GM12875 (cell line): ENCODE measurements around the gene PRSS23.

ENCODE experiments used
- H3K4me3 ChIP-seq: one replicate; pipeline ENCODE4 v1.5.1; 2011; ENCODE audit warnings: low read depth, low read length, control low read depth
- TF ChIP-seq, protein P1 (sequence below): IDR thresholded peaks from 2 replicates; pipeline ENCODE4 v1.5.1; 2011; ENCODE audit warnings: low read depth, mild to moderate bottlenecking, control low read depth, inconsistent platforms, low read length, moderate library complexity, borderline replicate concordance; ENCODE audit not compliant: insufficient read depth

The PRSS23 gene

DNA sequence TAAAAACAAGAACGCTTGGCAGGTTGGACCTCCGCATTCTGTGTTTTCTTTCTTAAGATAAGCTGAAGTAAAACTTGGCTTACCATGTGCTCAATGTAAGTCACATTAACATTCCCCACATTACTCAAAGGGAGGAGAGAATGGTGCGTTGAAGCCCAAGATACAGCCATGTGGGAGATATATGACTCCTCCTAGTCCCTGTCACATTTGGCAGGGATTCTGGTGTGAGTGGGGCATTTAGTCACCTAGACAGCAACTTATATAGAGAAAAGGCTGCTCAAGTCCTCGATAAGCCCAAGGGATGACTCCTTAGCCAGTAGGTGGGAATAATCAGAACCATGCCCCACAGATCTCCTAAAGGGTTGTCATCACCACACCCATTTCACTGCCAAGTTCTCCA is 4.6 kb downstream of the PRSS23 start:
- TF ChIP-seq, protein P1, sequence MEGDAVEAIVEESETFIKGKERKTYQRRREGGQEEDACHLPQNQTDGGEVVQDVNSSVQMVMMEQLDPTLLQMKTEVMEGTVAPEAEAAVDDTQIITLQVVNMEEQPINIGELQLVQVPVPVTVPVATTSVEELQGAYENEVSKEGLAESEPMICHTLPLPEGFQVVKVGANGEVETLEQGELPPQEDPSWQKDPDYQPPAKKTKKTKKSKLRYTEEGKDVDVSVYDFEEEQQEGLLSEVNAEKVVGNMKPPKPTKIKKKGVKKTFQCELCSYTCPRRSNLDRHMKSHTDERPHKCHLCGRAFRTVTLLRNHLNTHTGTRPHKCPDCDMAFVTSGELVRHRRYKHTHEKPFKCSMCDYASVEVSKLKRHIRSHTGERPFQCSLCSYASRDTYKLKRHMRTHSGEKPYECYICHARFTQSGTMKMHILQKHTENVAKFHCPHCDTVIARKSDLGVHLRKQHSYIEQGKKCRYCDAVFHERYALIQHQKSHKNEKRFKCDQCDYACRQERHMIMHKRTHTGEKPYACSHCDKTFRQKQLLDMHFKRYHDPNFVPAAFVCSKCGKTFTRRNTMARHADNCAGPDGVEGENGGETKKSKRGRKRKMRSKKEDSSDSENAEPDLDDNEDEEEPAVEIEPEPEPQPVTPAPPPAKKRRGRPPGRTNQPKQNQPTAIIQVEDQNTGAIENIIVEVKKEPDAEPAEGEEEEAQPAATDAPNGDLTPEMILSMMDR = no peak
- H3K4me3 ChIP-seq = no peak overlapping the region

DNA sequence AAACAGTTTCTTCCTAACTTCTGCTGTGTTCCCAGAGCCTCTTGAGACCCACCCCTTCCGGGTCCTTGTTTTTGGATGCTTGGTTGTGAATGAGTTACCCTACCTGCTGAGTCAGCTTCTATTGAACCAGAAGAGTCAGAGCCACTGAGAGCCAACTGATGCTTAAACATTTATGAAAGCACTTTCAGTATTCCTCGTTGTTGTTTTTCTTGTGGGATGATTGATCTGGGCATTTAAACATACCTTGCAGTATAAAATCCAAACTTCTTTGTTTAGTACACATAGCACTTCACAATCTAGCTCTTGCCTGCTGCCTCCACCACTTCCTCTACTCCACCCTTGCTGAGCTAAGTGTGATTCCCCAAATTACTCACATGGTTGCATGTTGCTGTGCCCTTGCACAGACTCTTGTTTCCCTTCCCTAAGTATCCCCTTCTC is 5.5 kb downstream of the PRSS23 start:
- no peak overlapping the region for H3K4me3 ChIP-seq
- TF ChIP-seq, protein P1 = no peak

DNA sequence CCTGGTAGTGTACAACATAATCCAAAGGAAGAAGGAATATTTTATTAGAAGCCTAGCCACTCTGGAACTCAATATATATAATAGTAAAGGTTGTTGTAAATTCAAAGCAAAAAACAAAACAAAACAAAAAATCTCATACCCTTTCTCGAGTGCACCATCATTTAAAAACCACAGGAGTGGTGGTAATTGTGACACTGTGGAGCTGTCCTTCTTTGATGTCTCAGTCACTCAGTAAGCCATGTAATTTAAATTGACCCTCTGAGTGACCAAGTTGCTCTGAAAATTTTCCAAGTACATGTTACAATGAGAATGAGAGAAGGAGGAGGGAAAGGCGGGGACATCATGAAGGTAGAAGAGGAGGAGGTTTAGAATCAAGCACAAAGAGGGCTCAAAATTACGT is 6.6 kb downstream of the PRSS23 start:
- TF ChIP-seq, protein P1 = no peak
- no peak overlapping the region for H3K4me3 ChIP-seq

DNA sequence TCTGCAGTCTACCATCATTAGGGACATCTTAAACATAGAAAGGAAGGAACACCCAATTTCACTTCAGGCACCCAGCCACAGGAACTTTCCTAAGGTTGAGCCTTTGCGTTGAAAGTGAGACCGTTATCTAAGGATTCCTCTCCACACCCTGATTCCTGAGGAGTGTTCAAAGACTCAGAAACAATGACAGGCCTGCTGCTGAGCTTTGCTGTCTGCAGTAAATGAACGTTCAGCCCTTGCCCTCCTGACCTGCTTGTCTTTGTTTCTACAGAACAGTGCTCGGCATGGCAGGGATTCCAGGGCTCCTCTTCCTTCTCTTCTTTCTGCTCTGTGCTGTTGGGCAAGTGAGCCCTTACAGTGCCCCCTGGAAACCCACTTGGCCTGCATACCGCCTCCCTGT is 7.0 kb downstream of the PRSS23 start:
- H3K4me3 ChIP-seq = no peak overlapping the region
- TF ChIP-seq, protein P1 = no peak

DNA sequence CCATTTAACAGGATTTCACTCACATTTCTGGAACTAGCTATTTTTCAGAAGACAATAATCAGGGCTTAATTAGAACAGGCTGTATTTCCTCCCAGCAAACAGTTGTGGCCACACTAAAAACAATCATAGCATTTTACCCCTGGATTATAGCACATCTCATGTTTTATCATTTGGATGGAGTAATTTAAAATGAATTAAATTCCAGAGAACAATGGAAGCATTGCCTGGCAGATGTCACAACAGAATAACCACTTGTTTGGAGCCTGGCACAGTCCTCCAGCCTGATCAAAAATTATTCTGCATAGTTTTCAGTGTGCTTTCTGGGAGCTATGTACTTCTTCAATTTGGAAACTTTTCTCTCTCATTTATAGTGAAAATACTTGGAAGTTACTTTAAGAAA is 9.2 kb downstream of the PRSS23 start:
- TF ChIP-seq, protein P1 = no peak
- no peak overlapping the region for H3K4me3 ChIP-seq

DNA sequence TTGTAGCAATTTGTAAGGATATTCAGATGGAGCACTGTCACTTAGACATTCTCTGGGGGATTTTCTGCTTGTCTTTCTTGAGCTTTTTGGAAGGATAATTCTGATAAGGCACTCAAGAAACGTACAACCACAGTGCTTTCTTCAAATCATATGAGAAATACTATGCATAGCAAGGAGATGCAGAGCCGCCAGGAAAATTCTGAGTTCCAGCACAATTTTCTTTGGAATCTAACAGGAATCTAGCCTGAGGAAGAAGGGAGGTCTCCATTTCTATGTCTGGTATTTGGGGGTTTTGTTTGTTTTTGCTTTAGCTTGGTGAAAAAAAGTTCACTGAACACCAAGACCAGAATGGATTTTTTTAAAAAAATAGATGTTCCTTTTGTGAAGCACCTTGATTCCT is 9.9 kb downstream of the PRSS23 start:
- TF ChIP-seq, protein P1 = no peak
- H3K4me3 ChIP-seq = no peak overlapping the region

DNA sequence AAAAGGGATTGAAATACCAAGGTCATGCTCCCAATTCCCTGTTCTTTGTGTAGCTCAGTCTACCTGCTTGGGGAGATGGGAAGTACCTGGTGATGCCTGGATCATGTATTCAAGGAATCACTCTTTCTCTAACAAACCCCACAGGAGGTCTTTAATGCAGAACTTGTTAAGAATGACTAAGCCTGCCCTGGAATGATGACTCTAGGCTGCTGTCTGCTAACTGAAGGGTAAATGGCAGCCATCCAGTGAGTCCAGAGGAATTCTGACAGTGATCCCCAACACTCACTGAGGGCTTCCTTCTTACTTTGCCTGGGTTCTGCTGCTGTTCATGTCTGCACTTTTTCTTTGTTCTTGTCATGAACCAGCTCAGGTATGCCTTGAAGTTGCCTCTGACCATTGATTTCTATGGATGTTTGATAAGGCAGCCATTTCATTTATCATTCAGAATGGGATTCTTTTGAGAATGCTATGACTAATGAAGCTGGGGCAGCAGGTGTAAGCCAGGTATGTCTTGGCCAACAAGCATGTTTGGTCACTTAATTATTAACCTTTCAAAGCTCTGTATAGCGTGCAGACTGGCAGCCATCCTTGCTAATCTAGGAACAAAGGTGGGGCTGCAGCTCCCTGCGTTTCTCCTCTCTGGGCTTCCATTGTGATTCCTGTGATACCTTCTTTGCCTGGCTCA is 11.4 kb downstream of the PRSS23 start:
- no peak overlapping the region for H3K4me3 ChIP-seq
- TF ChIP-seq, protein P1 = no peak
